Chondrocyte (in vitro differentiated cells): ENCODE measurements around the gene WSB1. TPM values are rescaled to one million over a fixed set of nuclear protein-coding genes. Genes with fewer than 3 reads are reported as not detected.
A peak's percentile ranks its signal among the peaks of the same experiment; 100 is the strongest.

Source experiments
- DNase-seq: peaks from one replicate; pipeline ENCODE4 v3.0.0; 2021; ENCODE audit warnings: mixed read lengths, low spot score
- H3K27ac Mint-ChIP-seq: one replicate; pipeline ENCODE4 v1.8.0; 2021; ENCODE audit warnings: mild to moderate bottlenecking, moderate library complexity, mixed read lengths; ENCODE audit not compliant: unreplicated experiment
- H3K27me3 Mint-ChIP-seq: 2 replicates; pipeline ENCODE4 v1.8.0; 2021; ENCODE audit warnings: low read depth, mixed read lengths
- H3K36me3 Mint-ChIP-seq: 2 replicates; pipeline ENCODE4 v1.8.0; 2021; ENCODE audit warnings: low read depth, mixed read lengths
- H3K4me1 Mint-ChIP-seq: 2 replicates; pipeline ENCODE4 v1.8.0; 2021; ENCODE audit warnings: low read depth, mild to moderate bottlenecking, mixed read lengths
- H3K4me3 Mint-ChIP-seq: one replicate; pipeline ENCODE4 v1.8.0; 2021; ENCODE audit warnings: mild to moderate bottlenecking, moderate library complexity, mixed read lengths; ENCODE audit not compliant: unreplicated experiment
- H3K9me3 Mint-ChIP-seq: 2 replicates; pipeline ENCODE4 v1.8.0; 2021; ENCODE audit warnings: low read depth, mixed read lengths
- total RNA-seq: library from RNA; stranded (reverse); gene quantifications from 3 replicates; pipeline ENCODE4 v1.2.1, GENCODE V29; 2021
- TF ChIP-seq, protein P1 (sequence below): fragments of 200-600 bp; sonication (generic); IDR thresholded peaks from 2 replicates; pipeline ENCODE4 v1.5.0; 2021; ENCODE audit warnings: antibody characterized with exemption, mild to moderate bottlenecking, moderate library complexity

The WSB1 gene
- total RNA-seq, 1 donor from 2014 or later: 218 TPM

DNA sequence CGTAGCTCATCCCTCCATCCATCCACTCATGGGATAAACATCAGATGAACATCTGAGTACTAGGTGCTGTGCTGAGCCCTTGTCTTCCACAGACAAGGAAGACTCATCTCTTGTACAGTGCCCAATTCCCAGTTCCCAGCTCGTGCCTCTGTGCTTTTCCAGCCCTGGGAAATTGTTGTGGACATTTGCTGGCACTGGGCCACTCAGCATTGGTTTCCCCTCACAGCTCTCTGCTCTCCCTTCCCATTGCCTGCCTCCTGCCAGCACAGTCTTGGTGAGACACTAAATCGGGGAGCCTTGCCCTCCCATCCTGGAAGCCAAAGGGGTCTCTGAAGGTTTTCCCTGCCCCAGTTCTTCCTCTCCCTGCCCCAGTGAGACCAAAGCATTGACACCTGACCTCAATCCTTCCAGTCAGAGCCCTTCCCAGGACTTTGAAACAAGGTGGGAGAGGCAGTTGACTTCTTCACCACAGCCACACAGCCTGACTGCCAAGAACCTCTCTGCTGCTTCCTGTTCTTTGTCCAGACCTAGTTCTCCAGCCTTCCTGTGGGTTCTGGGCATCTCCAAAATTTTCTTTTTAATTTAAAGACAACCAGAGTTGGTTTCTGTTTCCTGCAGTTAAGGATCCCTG, 50.2 kb downstream of the WSB1 start:
- Mint-ChIP-seq H3K27me3 (no peaks in the 10 kb centered on the region), H3K4me1 (peaks cover 16% of the 10 kb centered on the region), H3K27ac (peak overlapping the region; percentile 80), H3K9me3 (no peaks in the 10 kb centered on the region), H3K36me3 (no peaks in the 10 kb centered on the region), H3K4me3 (no peak overlapping the region)
- TF ChIP-seq, protein P1, sequence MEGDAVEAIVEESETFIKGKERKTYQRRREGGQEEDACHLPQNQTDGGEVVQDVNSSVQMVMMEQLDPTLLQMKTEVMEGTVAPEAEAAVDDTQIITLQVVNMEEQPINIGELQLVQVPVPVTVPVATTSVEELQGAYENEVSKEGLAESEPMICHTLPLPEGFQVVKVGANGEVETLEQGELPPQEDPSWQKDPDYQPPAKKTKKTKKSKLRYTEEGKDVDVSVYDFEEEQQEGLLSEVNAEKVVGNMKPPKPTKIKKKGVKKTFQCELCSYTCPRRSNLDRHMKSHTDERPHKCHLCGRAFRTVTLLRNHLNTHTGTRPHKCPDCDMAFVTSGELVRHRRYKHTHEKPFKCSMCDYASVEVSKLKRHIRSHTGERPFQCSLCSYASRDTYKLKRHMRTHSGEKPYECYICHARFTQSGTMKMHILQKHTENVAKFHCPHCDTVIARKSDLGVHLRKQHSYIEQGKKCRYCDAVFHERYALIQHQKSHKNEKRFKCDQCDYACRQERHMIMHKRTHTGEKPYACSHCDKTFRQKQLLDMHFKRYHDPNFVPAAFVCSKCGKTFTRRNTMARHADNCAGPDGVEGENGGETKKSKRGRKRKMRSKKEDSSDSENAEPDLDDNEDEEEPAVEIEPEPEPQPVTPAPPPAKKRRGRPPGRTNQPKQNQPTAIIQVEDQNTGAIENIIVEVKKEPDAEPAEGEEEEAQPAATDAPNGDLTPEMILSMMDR: no peak
- no peak for DNase-seq

DNA sequence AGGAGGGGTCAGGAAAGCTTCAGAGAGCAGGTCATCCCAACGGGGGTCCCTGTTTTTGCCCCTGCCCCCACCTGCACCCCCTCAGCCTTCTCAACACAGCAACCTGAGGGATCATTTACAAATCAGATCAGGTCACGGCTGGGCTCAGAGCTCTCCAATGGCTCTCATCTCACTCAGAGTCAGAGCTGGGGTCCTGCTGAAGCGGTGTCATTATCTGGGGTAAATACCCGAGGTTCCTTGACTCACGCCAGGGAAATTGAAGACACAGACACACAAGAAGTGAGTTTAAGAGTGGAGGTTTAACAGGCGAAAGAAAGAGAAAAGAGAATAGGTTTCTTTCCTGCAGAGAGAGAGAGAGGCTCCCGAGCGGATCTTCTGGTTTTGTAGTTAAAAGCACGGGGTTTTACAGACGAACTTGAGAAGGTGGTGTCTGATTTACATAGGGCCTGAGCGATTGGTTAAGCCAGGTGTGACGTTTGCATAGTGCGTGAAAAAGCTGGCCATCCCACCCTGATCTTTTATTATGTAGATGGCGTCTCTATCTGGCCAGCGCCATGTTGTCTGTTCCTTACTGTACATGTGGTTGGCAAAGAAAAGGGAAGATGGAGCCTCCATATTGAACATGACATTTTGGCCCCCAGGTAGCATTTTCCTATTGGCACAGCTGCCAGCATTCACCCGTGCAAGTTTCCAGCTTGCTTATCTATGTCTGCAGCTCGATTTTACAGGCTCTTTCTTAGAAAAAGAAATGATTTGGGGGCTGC, 51.4 kb downstream of the WSB1 start:
- Mint-ChIP-seq H3K36me3 (no peaks in the 10 kb centered on the region), H3K4me1 (peaks cover 16% of the 10 kb centered on the region), H3K4me3 (peak overlapping the region; percentile 22), H3K27me3 (no peaks in the 10 kb centered on the region), H3K27ac (no peak overlapping the region), H3K9me3 (no peaks in the 10 kb centered on the region)
- TF ChIP-seq, protein P1: no peak
- no peak for DNase-seq

DNA sequence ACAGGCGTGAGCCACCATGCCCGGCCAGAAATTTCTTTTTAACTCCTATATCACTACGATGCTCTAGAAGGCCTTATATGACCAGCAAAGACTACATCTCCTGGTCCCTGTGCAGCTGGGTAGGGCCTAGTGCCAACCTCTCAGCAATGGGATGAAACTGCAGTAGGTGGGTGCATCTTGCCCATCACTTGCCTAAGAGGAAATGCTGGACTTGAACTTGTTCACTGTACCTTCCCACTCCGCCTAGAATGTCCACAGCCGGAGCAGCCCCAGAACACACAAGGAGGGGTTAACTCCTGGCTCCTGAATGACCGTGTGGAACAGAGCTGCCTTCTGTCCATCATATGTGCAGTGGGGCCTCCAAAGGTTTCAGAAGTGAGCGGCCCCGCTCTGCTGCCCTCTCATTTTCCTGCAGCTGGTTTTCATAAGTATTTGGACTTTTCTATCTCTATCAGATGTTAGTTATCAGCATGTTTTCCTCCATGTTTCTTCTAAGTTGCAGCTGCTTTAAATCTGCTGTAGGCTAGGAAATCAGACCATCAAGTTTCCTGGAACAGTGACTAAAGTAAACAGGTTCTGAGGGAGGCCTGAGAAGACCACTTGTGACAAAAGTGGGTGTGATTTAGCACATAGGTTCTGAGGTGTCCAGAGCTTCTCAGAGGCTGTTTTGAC, 52.5 kb downstream of the WSB1 start:
- Mint-ChIP-seq H3K4me1 (peaks cover 19% of the 10 kb centered on the region), H3K4me3 (no peak overlapping the region), H3K27me3 (no peaks in the 10 kb centered on the region), H3K9me3 (no peaks in the 10 kb centered on the region), H3K36me3 (no peaks in the 10 kb centered on the region), H3K27ac (no peak overlapping the region)
- TF ChIP-seq, protein P1: no peak
- DNase-seq: no peak

DNA sequence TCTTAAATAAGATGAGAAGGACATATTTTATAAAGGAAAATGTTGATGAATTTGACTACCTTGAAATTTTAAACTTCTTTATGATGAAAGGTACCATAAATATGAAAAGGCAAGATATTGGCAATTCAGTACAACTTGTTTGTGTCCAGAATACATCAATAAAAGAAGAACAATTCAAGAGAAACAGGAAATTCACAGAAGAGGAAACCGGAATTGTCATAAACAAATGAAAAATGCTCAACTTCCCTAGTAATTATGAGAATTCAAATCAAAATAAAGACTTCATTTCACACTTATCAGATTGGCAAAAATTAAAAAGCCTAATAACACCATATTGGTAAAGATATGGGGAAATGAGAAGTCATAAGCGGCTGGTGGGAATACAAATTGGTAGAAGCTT, 54.3 kb downstream of the WSB1 start:
- Mint-ChIP-seq H3K9me3 (no peaks in the 10 kb centered on the region), H3K4me1 (peaks cover 36% of the 10 kb centered on the region), H3K27me3 (no peaks in the 10 kb centered on the region), H3K4me3 (no peak overlapping the region), H3K27ac (no peak overlapping the region), H3K36me3 (no peaks in the 10 kb centered on the region)
- TF ChIP-seq, protein P1: no peak
- DNase-seq: no peak

DNA sequence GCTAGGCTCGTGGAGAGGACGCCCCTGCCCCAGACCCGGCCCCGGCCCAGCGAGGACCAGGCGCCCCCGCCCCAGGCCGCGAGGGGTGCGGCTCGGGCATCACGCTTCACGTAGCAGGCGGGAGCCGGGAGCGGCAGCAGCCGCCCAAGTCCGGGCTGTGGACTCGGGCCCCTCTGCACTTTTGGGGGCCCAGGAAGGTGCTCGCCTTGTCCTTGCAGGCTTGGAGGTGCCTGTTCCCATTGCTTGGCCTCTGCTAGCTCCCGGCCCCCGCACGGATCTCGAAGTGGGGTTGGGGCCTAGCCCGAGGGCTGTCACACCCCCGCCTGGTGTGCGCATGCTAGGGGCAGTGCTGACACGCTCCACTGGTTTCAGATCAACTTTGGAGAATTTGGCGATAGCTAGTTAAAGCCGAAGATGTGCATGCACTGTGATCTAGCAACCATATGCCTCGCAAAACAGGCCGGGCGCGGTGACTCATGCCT, 55.7 kb downstream of the WSB1 start:
- Mint-ChIP-seq H3K4me1 (peaks cover 37% of the 10 kb centered on the region), H3K27ac (no peak overlapping the region), H3K27me3 (no peaks in the 10 kb centered on the region), H3K36me3 (no peaks in the 10 kb centered on the region), H3K9me3 (no peaks in the 10 kb centered on the region), H3K4me3 (no peak overlapping the region)
- TF ChIP-seq, protein P1: no peak
- no peak for DNase-seq
